A549 treated with RU486 at 1 μM for 4 hours (cell line): ENCODE data around the gene ZNF593. TPM values are rescaled to one million over a fixed set of nuclear protein-coding genes. Genes with fewer than 3 reads are reported as not detected.

ENCODE experiments used
- total RNA-seq: library from RNA; stranded (reverse); fragments of 200-300 nt; extraction: Qiagen RNA extraction; gene quantifications from 5 replicates; pipeline ENCODE4 v1.2.3, GENCODE V29; 2022; ENCODE audit warnings: low read depth

The ZNF593 gene
- total RNA-seq: 52.3 to 67.9 TPM (median 66.6 TPM) in 5 replicates

DNA sequence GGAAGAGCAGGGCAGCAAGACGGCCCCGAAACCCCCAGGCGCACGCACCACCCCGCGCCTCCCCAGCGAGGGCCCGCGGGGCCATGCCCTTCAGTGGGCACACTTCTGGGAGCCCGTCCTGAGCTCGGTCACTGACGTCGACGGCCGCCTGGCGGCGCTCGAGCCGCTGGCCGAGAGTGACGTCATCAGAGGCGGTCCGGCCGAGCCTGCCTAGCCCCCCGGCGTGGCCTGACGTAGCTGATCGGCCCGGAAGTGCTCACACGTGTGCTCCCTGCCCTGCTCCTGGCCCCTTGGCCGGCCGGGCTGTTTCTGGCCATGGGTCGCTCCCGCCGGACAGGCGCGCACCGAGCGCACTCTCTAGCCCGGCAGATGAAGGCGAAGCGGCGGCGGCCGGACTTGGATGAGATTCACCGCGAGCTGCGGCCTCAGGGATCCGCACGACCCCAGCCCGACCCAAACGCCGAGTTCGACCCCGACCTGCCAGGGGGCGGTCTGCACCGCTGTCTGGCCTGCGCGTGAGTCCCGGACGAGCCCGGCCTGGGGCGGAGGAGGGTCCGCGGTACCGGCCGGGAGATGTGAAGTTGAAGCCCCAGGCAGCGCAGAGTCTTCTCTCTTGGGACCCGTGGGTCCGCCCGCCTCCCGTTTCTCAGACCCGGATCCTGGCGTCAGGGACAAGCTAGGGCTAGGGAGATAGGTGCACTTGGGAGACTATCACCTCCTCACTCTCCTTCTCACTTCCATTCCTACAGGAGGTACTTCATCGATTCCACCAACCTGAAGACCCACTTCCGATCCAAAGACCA is at the start of gene ZNF593:
Gene ZNF593 (plus strand): TSS at position 240 of the 803 bp plus-strand sequence. CDS start 76 bp downstream, at position 316.

GRCh38 chr1:26158908-26159742 is 10.6 kb upstream of the ZNF593 start, which contains the start of gene FAM110D:
Gene FAM110D (plus strand): TSS chr1:26159079. CDS start chr1:26161292, 2,213 bp downstream.

GRCh38 chr1:26168410-26169197 is 1.1 kb upstream of the ZNF593 start, which contains the start of gene C1orf232:
Gene C1orf232 (minus strand): TSS chr1:26168963. CDS start chr1:26168499, 464 bp downstream.

GRCh38 chr1:26171084-26172072 is 1.7 kb downstream of the ZNF593 start, which contains the start of gene ZNF593OS:
Gene ZNF593OS (minus strand): TSS chr1:26171832. CDS start chr1:26171661, 171 bp downstream.

DNA sequence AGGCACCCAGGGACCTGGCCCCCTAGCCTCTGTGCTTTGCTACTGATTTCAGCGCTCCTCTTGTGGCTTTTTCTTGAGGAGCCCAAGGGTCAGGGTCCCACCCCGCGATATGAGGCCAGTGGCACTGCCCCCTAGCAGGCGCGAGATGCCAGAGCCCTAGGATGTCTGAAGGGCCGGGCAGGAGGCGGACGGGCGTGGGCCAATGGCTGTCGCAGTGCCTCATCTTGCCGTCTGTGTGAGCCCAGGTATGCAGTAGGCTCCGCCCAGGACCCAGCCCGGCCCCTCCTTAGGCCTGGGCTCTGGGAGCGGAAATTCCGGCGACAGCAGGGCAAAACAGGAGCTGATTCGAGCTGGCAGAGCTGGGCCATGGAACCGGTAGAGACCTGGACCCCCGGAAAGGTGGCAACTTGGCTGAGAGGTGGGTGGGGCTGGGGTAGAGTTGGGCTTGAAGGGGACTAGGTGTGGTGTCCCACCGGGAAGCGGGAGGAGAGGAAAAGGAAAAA is 7.5 kb downstream of the ZNF593 start, which contains the start of gene CNKSR1:
Gene CNKSR1 (plus strand): TSS at position 310 of the 503 bp plus-strand sequence. CDS start 57 bp downstream, at position 367.

DNA sequence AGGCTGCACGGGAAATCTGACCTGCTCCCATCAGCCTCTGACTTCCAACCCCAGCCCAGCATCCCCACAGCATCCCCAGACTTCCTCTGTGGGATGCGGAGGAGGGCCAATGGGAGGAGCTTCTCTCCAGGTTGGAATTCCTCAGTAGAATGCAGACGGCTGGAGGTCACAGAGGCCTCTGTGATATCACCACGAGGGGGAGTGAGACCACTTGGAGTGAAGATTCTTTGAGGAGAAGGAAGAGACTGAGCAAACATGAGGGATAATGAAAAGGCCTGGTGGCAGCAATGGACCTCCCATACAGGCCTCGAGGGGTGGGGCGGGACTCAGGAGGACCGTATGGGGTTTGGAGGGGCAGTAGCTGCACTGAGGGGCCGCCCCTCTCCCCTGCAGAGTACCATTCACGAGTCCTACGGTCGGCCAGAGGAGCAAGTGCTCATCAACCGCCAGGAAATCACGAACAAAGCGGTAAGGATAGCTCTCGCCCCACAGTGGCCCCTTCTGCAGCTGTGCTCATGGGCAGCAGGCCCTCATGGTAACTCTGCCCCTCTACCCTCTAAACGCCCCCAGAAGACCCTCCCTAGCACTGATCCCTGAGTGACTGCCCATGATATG is 20.8 kb downstream of the ZNF593 start, which contains the start of gene CATSPER4:
Gene CATSPER4 (plus strand): TSS at position 230 of the 615 bp plus-strand sequence. CDS start 26 bp downstream, at position 256.

Other genes starting within 250 kb of the ZNF593 start
- 6.1 to 7.9 TPM (median 6.8 TPM) in 5 replicates for gene PAFAH2, start 171.8 kb upstream of the ZNF593 start, total RNA-seq
- gene EXTL1, start 148.1 kb upstream of the ZNF593 start, total RNA-seq: not detected in 5 replicates
- 0.08 to 0.13 TPM in 2 of 5 replicates, not detected in the others for gene SLC30A2, start 123.8 kb upstream of the ZNF593 start, total RNA-seq
- 0.07 to 0.08 TPM in 2 of 5 replicates, not detected in the others for gene TRIM63, start 102.3 kb upstream of the ZNF593 start, total RNA-seq
- gene PDIK1L, start 58.1 kb upstream of the ZNF593 start, total RNA-seq: 0.73 to 2.3 TPM (median 1.9 TPM) in 5 replicates
- 0.06 TPM in 1 of 5 replicates, not detected in the others for gene FAM110D, start 10.8 kb upstream of the ZNF593 start, total RNA-seq
- not detected in 5 replicates for gene C1orf232, start 945 bp upstream of the ZNF593 start, total RNA-seq
- 0.36 TPM in 1 of 5 replicates, not detected in the others for gene ZNF593OS, start 1.9 kb downstream of the ZNF593 start, total RNA-seq
- gene CNKSR1, start 7.6 kb downstream of the ZNF593 start, total RNA-seq: 0.13 to 0.35 TPM (median 0.30 TPM) in 5 replicates
- gene CATSPER4, start 20.7 kb downstream of the ZNF593 start, total RNA-seq: not detected in 5 replicates
- gene CEP85, start 64.3 kb downstream of the ZNF593 start, total RNA-seq: 12.2 to 15.1 TPM (median 13.6 TPM) in 5 replicates
- gene SH3BGRL3, start 110.2 kb downstream of the ZNF593 start, total RNA-seq: 116 to 199 TPM (median 158 TPM) in 5 replicates
- gene UBXN11, start 136.7 kb downstream of the ZNF593 start, total RNA-seq: 11.1 to 17.7 TPM (median 16.8 TPM) in 5 replicates
- not detected in 5 replicates for gene CD52, start 148.1 kb downstream of the ZNF593 start, total RNA-seq
- gene CRYBG2, start 184.2 kb downstream of the ZNF593 start, total RNA-seq: 0.48 to 2.0 TPM (median 1.4 TPM) in 5 replicates
- gene ZNF683, start 202.8 kb downstream of the ZNF593 start, total RNA-seq: not detected in 5 replicates
- 0.03 TPM in 1 of 5 replicates, not detected in the others for gene LIN28A, start 240.9 kb downstream of the ZNF593 start, total RNA-seq